H1 (cell line): ENCODE measurements around the gene SSX2. TPM values are rescaled to one million over a fixed set of nuclear protein-coding genes. Genes with fewer than 3 reads are reported as not detected.
"Not testable (repeated sequence)": the region's sequence is repeated elsewhere in the genome, so short reads cannot be mapped to it uniquely, and the experiment has no call there.

Source experiments
- CTCF ChIA-PET: fragments of 300-600 bp; sonication (Branson Sonifier 250); formaldehyde crosslinking; loops from one replicate; lab custom pipeline; 2021; ENCODE audit not compliant: partially characterized antibody; lab: Charles Lee
- POLR2A ChIA-PET: fragments of 300-600 bp; sonication (Branson Sonifier 250); formaldehyde crosslinking; loops from one replicate; lab custom pipeline; 2021; ENCODE audit warnings: inconsistent platforms; ENCODE audit not compliant: partially characterized antibody; lab: Charles Lee
- DNase-seq, 2 experiments: peaks; one replicate each; pipeline versions ENCODE4 v3.0.0 to v3.0.0-alpha.2; 2010 to 2022; ENCODE audit warnings: low spot score in 2 of 2, low read depth in 1 of 2, mixed read lengths in 1 of 2
- FAIRE-seq: peaks from 2 replicates; lab custom pipeline; 2011; peaks lifted over from hg19 to GRCh38; lab: Jason Lieb, UNC
- H2AFZ ChIP-seq: 2 replicates; pipeline ENCODE4 v1.8.1; 2012; ENCODE audit warnings: low read length, inconsistent platforms
- H2AK5ac ChIP-seq: 2 replicates; pipeline ENCODE4 v1.6.1; 2013; ENCODE audit warnings: low read depth, low read length
- H2BK120ac ChIP-seq: replicated peaks from 2 replicates; pipeline ENCODE3; 2013; ENCODE audit warnings: low read depth, low read length, inconsistent platforms
- H2BK12ac ChIP-seq: 2 replicates; pipeline ENCODE4 v1.6.1; 2013; ENCODE audit warnings: low read depth, low read length
- H2BK15ac ChIP-seq: 2 replicates; pipeline ENCODE4 v1.6.1; 2013; ENCODE audit warnings: low read length
- H2BK20ac ChIP-seq: 2 replicates; pipeline ENCODE4 v1.6.1; 2013; ENCODE audit warnings: low read length
- H2BK5ac ChIP-seq: 2 replicates; pipeline ENCODE4 v1.6.1; 2013; ENCODE audit warnings: low read depth, low read length
- H3K14ac ChIP-seq: 2 replicates; pipeline ENCODE4 v1.6.1; 2013; ENCODE audit warnings: inconsistent platforms; ENCODE audit not compliant: insufficient read length
- H3K18ac ChIP-seq: 2 replicates; pipeline ENCODE4 v1.6.1; 2013; ENCODE audit warnings: low read length; ENCODE audit errors: extremely low read depth
- H3K23ac ChIP-seq: 2 replicates; pipeline ENCODE4 v1.6.1; 2013; ENCODE audit warnings: inconsistent platforms; ENCODE audit not compliant: insufficient read length
- H3K23me2 ChIP-seq: 2 replicates; pipeline ENCODE4 v1.6.1; 2013; ENCODE audit warnings: low read depth, low read length
- H3K27ac ChIP-seq: 2 replicates; pipeline ENCODE4 v1.6.1; 2011; ENCODE audit warnings: low read depth, low read length, inconsistent platforms
- H3K27me3 ChIP-seq, 4 experiments: replicated peaks in 1 of 4; 1 replicate in 1 of 4; 2 replicates in 3 of 4; pipeline versions ENCODE4 v1.6.1 to v1.8.1; 2011 to 2013; ENCODE audit warnings: low read length in 3 of 4, mild to moderate bottlenecking in 3 of 4, inconsistent platforms in 2 of 4, mixed read lengths in 2 of 4, moderate library complexity in 1 of 4; ENCODE audit not compliant: control insufficient read depth in 3 of 4, insufficient read depth in 3 of 4; ENCODE audit errors: extremely low read depth in 1 of 4
- H3K36me3 ChIP-seq, 4 experiments: 2 replicates each; pipeline versions ENCODE4 v1.6.1 to v1.8.1; 2011 to 2013; ENCODE audit warnings: mild to moderate bottlenecking in 4 of 4, low read length in 3 of 4, moderate library complexity in 2 of 4, control low read depth in 1 of 4, inconsistent platforms in 1 of 4; ENCODE audit not compliant: insufficient read depth in 4 of 4, control insufficient read depth in 2 of 4
- H3K4ac ChIP-seq: replicated peaks from 2 replicates; pipeline ENCODE3; 2013; ENCODE audit warnings: low read length, low read depth, mixed read lengths, inconsistent platforms; ENCODE audit not compliant: insufficient read length
- H3K4me1 ChIP-seq, 4 experiments: replicated peaks in 1 of 4; 1 replicate in 1 of 4; 2 replicates in 3 of 4; pipeline versions ENCODE4 v1.6.1 to v1.8.1; 2011 to 2013; ENCODE audit warnings: low read length in 3 of 4, inconsistent platforms in 2 of 4, mixed read lengths in 1 of 4; ENCODE audit not compliant: insufficient read depth in 4 of 4, control insufficient read depth in 3 of 4
- H3K4me2 ChIP-seq, 2 experiments: 2 replicates each; pipeline versions ENCODE4 v1.6.1 to v1.8.1; 2011 to 2013; ENCODE audit warnings: low read depth in 2 of 2, low read length in 2 of 2, control low read depth in 1 of 2, inconsistent platforms in 1 of 2, mild to moderate bottlenecking in 1 of 2; ENCODE audit not compliant: insufficient read depth in 1 of 2
- H3K4me3 ChIP-seq, 4 experiments: fragments of 200-600, 300-600 bp in 1 of 4; sonication (generic), shearing (Covaris generic), sonication (Bioruptor Twin) in 1 of 4; 2 replicates each; pipeline versions ENCODE4 v1.5.1 to v1.8.1; 2011 to 2016; ENCODE audit warnings: low read length in 4 of 4, low read depth in 3 of 4, control low read depth in 2 of 4, inconsistent platforms in 2 of 4, mild to moderate bottlenecking in 2 of 4, mixed read lengths in 1 of 4, moderate library complexity in 1 of 4; ENCODE audit not compliant: insufficient read depth in 2 of 4; ENCODE audit errors: extremely low read depth in 1 of 4
- H3K56ac ChIP-seq: replicated peaks from 2 replicates; pipeline ENCODE3; 2013; ENCODE audit warnings: low read depth, mild to moderate bottlenecking, mixed read lengths, low read length, inconsistent platforms; ENCODE audit not compliant: insufficient read length
- H3K79me1 ChIP-seq: 2 replicates; pipeline ENCODE4 v1.6.1; 2013; ENCODE audit warnings: low read depth, low read length, control low read depth
- H3K79me2 ChIP-seq, 2 experiments: 2 replicates each; pipeline versions ENCODE4 v1.6.1 to v1.8.1; 2012 to 2013; ENCODE audit warnings: low read length in 2 of 2, mild to moderate bottlenecking in 2 of 2, inconsistent platforms in 1 of 2; ENCODE audit not compliant: insufficient read depth in 2 of 2, control insufficient read depth in 1 of 2
- H3K9ac ChIP-seq, 4 experiments: replicated peaks in 1 of 4; 1 replicate in 1 of 4; 2 replicates in 3 of 4; pipeline versions ENCODE4 v1.6.1 to v1.8.1; 2011 to 2013; ENCODE audit warnings: low read depth in 3 of 4, low read length in 3 of 4, control low read depth in 2 of 4, mild to moderate bottlenecking in 2 of 4, moderate library complexity in 2 of 4, inconsistent platforms in 1 of 4; ENCODE audit errors: extremely low read depth in 1 of 4
- H3K9me3 ChIP-seq, 2 experiments: 2 replicates each; pipeline versions ENCODE4 v1.6.1 to v1.8.1; 2012 to 2013; ENCODE audit warnings: mild to moderate bottlenecking in 2 of 2, moderate library complexity in 2 of 2, control low read depth in 1 of 2, inconsistent platforms in 1 of 2, low read depth in 1 of 2, low read length in 1 of 2, mixed read lengths in 1 of 2; ENCODE audit not compliant: insufficient read depth in 2 of 2
- H4K20me1 ChIP-seq, 2 experiments: replicated peaks in 1 of 2; 2 replicates each; pipeline versions ENCODE3 to v1.8.1; 2011 to 2013; ENCODE audit warnings: inconsistent platforms in 2 of 2, low read length in 2 of 2, mild to moderate bottlenecking in 1 of 2; ENCODE audit not compliant: insufficient read depth in 2 of 2, control insufficient read depth in 1 of 2
- H4K5ac ChIP-seq: 2 replicates; pipeline ENCODE4 v1.6.1; 2013; ENCODE audit warnings: low read length, low read depth, mixed read lengths, inconsistent platforms; ENCODE audit not compliant: insufficient read length
- H4K8ac ChIP-seq: 2 replicates; pipeline ENCODE4 v1.8.0; 2013; ENCODE audit warnings: mild to moderate bottlenecking, moderate library complexity, low read length, inconsistent platforms; ENCODE audit not compliant: insufficient read depth; ENCODE audit errors: extremely low read depth
- H4K91ac ChIP-seq: replicated peaks from 2 replicates; pipeline ENCODE3; 2013; ENCODE audit warnings: low read length, mixed read lengths, inconsistent platforms; ENCODE audit not compliant: insufficient read length
- WGBS, 2 experiments: shearing (Covaris generic) in 1 of 2; methylation state at CpG; one replicate each; pipeline versions ENCODE4 v1.1.6 to v1.1.7; 2013 to 2015; ENCODE audit warnings: low lambda C conversion rate in 2 of 2, mixed read lengths in 2 of 2, inconsistent platforms in 1 of 2, low coverage in 1 of 2, missing lambda C conversion rate in 1 of 2; ENCODE audit not compliant: insufficient replicate concordance in 2 of 2, insufficient coverage in 1 of 2, insufficient read length in 1 of 2; ENCODE audit errors: extremely low coverage in 1 of 2, missing lambda C conversion rate in 1 of 2; 5-methylcytosine and 5-hydroxymethylcytosine counted together
- long read RNA-seq, 2 experiments: library from RNA in 1 of 2; library from capped mRNA in 1 of 2; stranded (forward); transcript quantifications; one replicate each; pipeline ENCODE4 v2.0.0, GENCODE V29; 2021; ENCODE audit warnings: inconsistent platforms in 1 of 2
- polyA minus RNA-seq, 3 experiments: library from RNA; depleted of rRNA, polyadenylated mRNA; stranded (reverse); fragments of >200 nt; gene quantifications; 1 replicate in 2 of 3; 2 replicates in 1 of 3; pipeline ENCODE4 v1.2.3, GENCODE V29; 2011
- polyA plus RNA-seq, 7 experiments: library from polyadenylated mRNA; depleted of rRNA in 3 of 7; stranded (reverse) in 5 of 7; unstranded in 2 of 7; fragments of >200 nt in 5 of 7; fragments of 200-250 nt in 2 of 7; gene quantifications; 1 replicate in 5 of 7; 2 replicates in 1 of 7; 4 replicates in 1 of 7; pipeline versions ENCODE4 v1.2.1 to v1.2.3, GENCODE V29; 2011 to 2013; ENCODE audit warnings: missing spikeins in 2 of 7, mixed read lengths in 2 of 7
- total RNA-seq: library from RNA; stranded (reverse); fragmentation: NEBNext Ultra II Directional; extraction: Animal tissue kit (Norgen Biotek cat#: 25700); gene quantifications from 2 replicates; pipeline ENCODE4 v1.2.1, GENCODE V29; 2021

SSX2 gene
- not detected in 2 replicates for total RNA-seq
- not detected in 2 replicates for polyA plus RNA-seq (2011; rRNA removed)
- polyA plus RNA-seq (2011; cell fraction: cytosol; rRNA removed) = not detected
- polyA plus RNA-seq (2011; cell fraction: nucleus; rRNA removed) = not detected
- polyA plus RNA-seq (2012, experiment 1 of 2) = not detected in 4 replicates
- not detected for polyA plus RNA-seq (2012, experiment 2 of 2)
- not detected for polyA plus RNA-seq (2013, experiment 1 of 2)
- polyA plus RNA-seq (2013, experiment 2 of 2) = not detected
- not detected in 2 replicates for polyA minus RNA-seq (2011; rRNA and poly(A)+ RNA removed)
- polyA minus RNA-seq (2011; cell fraction: cytosol; rRNA and poly(A)+ RNA removed) = not detected
- polyA minus RNA-seq (2011; cell fraction: nucleus; rRNA and poly(A)+ RNA removed) = not detected
- long read RNA-seq, experiment 1 = 0 reads
- long read RNA-seq, experiment 2 = 0 reads

GRCh38 chrX:52707078-52707477 is at the start of gene SSX2:
SSX2 (minus strand) TSS chrX:52707178; CDS start chrX:52705749, 1,429 bp downstream.
- H3K27me3 ChIP-seq, H3K27ac ChIP-seq, DNase-seq, H3K9ac ChIP-seq, H2BK15ac ChIP-seq, H2BK12ac ChIP-seq, H3K4me1 ChIP-seq, H3K56ac ChIP-seq, H4K91ac ChIP-seq, H3K23ac ChIP-seq, H4K8ac ChIP-seq, H3K18ac ChIP-seq, H3K36me3 ChIP-seq, H3K14ac ChIP-seq, FAIRE-seq, H3K4me2 ChIP-seq, H2BK20ac ChIP-seq, H3K4me3 ChIP-seq, H2BK5ac ChIP-seq, H2AFZ ChIP-seq, CTCF ChIA-PET, H3K9me3 ChIP-seq, H2BK120ac ChIP-seq, H4K20me1 ChIP-seq, H4K5ac ChIP-seq, H3K4ac ChIP-seq, H2AK5ac ChIP-seq, POLR2A ChIA-PET, H3K23me2 ChIP-seq, H3K79me1 ChIP-seq, H3K79me2 ChIP-seq: not testable (repeated sequence)
- no CpG with 5 or more reads among the region's 13 CpGs for WGBS, 2 experiments

GRCh38 chrX:52750952-52751351 is 44.0 kb upstream of the SSX2 start, which contains the start of gene SSX2B:
SSX2B (plus strand) TSS chrX:52751252; CDS start chrX:52752681, 1,429 bp downstream.
- H3K4ac ChIP-seq, H3K14ac ChIP-seq, H3K4me1 ChIP-seq, H2BK20ac ChIP-seq, POLR2A ChIA-PET, H3K79me2 ChIP-seq, H2BK15ac ChIP-seq, H2AFZ ChIP-seq, H4K20me1 ChIP-seq, H3K4me2 ChIP-seq, H2AK5ac ChIP-seq, H2BK12ac ChIP-seq, FAIRE-seq, H3K27ac ChIP-seq, H3K56ac ChIP-seq, H2BK5ac ChIP-seq, H3K23ac ChIP-seq, H2BK120ac ChIP-seq, H3K79me1 ChIP-seq, H3K4me3 ChIP-seq, H3K18ac ChIP-seq, H3K23me2 ChIP-seq, H3K27me3 ChIP-seq, CTCF ChIA-PET, H4K5ac ChIP-seq, H3K36me3 ChIP-seq, H3K9me3 ChIP-seq, H4K8ac ChIP-seq, H4K91ac ChIP-seq, H3K9ac ChIP-seq, DNase-seq: not testable (repeated sequence)
- no CpG with 5 or more reads among the region's 13 CpGs for WGBS, 2 experiments
